ENCODE measurements around the gene SEC63.
"Not testable (repeated sequence)": the region's sequence is repeated elsewhere in the genome, so short reads cannot be mapped to it uniquely, and the experiment has no call there.

SEC63 gene

DNA sequence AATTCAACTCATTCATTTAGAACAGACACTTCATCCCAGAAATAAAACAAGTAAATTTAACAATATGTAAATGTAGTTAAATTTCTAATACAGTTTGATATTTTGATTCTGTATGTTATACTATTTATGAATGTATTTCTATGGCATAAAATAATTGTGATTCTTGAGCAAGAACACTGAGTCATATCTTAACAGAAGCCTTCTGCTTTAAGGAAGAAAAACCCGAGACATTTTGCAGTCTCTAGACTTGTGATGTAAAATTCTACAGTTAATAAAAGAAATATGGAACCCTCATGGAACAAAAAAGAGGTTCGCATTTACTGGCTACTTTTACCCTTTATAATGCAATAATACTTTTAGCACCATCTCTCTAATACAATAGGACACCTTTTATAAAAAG is 86.0 kb downstream of the SEC63 start:
- no peak overlapping the region for H3K4me3 ChIP-seq (ENCODE audit: low read depth, low read length)
- no peak for DNase-seq (ENCODE audit: low read depth)
- TF ChIP-seq, protein P1, sequence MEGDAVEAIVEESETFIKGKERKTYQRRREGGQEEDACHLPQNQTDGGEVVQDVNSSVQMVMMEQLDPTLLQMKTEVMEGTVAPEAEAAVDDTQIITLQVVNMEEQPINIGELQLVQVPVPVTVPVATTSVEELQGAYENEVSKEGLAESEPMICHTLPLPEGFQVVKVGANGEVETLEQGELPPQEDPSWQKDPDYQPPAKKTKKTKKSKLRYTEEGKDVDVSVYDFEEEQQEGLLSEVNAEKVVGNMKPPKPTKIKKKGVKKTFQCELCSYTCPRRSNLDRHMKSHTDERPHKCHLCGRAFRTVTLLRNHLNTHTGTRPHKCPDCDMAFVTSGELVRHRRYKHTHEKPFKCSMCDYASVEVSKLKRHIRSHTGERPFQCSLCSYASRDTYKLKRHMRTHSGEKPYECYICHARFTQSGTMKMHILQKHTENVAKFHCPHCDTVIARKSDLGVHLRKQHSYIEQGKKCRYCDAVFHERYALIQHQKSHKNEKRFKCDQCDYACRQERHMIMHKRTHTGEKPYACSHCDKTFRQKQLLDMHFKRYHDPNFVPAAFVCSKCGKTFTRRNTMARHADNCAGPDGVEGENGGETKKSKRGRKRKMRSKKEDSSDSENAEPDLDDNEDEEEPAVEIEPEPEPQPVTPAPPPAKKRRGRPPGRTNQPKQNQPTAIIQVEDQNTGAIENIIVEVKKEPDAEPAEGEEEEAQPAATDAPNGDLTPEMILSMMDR (IDR thresholded peaks at IDR 0.05; ENCODE audit: low read depth, low read length, missing control alignments) = no peak

DNA sequence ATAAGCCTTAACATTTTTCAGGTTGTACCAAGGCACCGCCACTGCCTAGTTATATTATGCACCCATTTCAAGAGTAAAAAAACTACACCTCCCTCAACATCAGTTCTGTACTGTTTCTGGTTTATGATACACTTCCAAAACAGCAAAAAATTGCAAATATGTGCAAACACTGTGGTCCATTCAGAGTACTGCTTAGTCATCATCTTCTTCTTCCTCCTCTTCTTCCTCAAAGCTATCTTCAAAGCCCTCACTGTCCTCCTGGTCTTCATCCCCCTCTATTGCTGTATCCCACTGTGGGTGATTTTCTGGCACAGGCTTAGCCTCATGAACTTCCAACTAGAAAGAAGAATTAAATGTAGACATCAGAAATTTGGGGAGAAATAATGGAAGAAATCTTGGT is 86.5 kb downstream of the SEC63 start:
- H3K4me3 ChIP-seq (ENCODE audit: low read depth, low read length); DNase-seq (ENCODE audit: low read depth): not testable (repeated sequence)

DNA sequence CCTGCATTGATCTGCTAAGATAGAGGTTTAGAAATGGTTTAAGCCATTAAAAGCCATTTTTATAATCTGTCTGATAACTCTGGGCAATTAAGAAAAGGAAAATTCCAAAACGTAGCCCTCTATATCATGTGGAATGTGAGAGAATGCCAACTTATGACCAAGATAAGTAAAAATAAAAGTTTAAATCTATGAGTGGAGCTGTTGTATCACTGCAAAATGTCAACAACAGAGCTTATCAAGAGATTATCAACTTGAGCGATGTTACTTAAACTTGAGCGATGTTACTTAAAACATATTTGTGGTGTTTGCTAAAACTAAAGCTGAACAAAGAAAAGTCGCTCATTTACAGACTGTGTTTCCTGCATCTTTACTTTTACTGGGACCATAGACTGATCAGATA is 87.0 kb downstream of the SEC63 start:
- no peak for DNase-seq (ENCODE audit: low read depth)
- no peak overlapping the region for H3K4me3 ChIP-seq (ENCODE audit: low read depth, low read length)
- TF ChIP-seq, protein P1 (IDR thresholded peaks at IDR 0.05; ENCODE audit: low read depth, low read length, missing control alignments) = no peak

DNA sequence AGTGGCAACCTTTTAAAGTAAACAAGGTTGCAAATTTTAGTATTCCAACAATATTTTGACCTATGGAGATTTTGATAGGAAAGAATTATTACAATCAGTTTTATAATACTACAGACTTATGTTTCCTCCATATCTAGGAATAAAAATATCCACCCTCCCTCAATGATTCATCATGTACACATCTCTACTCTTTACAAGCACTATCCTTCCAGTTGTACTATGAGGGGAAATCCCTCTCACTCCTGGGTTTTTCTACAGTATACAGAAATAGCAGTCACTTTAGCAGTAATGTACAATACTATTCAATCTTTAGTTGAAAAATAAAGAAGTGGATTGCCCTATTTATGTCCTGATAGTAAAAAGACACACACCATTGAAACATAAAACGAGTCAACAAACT is 87.6 kb downstream of the SEC63 start:
- TF ChIP-seq, protein P1 (IDR thresholded peaks at IDR 0.05; ENCODE audit: low read depth, low read length, missing control alignments) = no peak
- no peak overlapping the region for H3K4me3 ChIP-seq (ENCODE audit: low read depth, low read length)
- DNase-seq (ENCODE audit: low read depth) = no peak

DNA sequence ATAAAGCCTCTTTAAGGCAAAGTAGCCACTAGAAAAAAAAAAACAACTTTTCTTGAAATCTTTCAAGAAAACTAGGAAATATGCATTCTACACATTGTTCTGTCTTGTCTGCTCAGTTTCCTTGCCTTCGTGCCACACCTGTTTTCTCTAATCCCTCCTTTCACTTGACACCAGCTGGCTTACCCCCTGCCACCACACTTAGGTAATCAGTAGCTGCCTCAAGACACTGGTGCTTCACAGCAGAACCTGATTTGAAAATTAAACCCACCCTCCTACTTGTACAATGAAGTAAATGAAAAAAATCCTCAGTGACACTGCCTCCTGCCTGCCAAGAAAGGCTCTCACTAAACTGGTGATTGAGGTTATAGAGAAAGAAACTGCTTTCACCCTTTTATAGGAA is 88.1 kb downstream of the SEC63 start:
- H3K4me3 ChIP-seq (ENCODE audit: low read depth, low read length) = no peak overlapping the region
- DNase-seq (ENCODE audit: low read depth) = no peak
- TF ChIP-seq, protein P1 (IDR thresholded peaks at IDR 0.05; ENCODE audit: low read depth, low read length, missing control alignments) = no peak

DNA sequence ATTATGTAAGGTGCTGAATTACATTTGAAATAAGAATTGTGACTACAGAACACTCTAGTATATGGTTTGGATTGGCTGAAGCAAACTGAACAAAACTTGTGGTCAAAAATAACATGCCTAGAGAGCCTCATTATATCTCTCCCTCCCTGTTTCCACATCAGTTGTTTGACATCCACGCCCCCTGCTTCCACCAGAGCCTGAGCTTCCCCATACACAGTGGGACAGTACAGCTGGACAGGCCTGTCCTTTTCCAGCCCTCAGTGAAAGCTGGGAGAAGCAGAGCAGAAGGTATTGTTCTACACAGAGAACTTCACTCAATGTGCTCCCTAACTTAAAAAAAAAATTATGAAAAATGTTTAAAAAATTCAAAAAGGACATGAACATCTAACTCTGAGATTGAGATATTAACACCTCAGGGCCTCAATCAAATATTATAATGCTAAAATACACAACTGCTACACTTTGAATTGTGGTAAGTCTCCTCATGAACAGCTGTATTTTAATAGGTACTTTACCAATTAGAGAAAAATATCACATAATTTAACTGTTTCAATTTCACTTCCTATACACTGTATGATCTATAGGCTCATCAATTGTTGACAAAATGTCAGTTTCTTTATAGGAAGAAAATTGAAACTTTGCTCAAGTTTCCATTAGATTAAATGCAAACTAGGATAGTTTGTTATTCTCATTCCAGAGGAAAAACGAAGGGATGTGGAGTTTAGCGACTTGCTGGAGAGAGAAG is 89.0 kb downstream of the SEC63 start:
- DNase-seq (ENCODE audit: low read depth) = no peak
- H3K4me3 ChIP-seq (ENCODE audit: low read depth, low read length) = no peak overlapping the region
- TF ChIP-seq, protein P1 (IDR thresholded peaks at IDR 0.05; ENCODE audit: low read depth, low read length, missing control alignments) = no peak

DNA sequence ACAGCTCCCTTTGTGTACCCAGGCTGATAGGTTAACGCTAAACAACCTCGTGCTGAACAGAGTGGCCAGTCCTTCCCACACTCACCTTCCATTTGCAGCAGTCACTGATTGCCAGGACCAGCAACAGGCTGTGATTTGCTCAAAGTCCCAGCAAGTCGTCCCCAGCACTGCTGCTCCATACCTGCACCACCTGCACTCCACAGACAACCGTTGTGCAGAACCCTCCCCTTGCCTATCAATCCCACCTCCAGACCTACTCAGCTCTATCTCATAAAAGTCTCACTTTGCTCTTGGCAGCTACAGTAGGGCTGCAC is 90.7 kb downstream of the SEC63 start:
- DNase-seq (ENCODE audit: low read depth) = no peak
- TF ChIP-seq, protein P1 (IDR thresholded peaks at IDR 0.05; ENCODE audit: low read depth, low read length, missing control alignments) = no peak

More for the DNA sequence above, 90.7 kb downstream of the SEC63 start:
- no peak overlapping the region for H3K4me3 ChIP-seq (ENCODE audit: low read depth, low read length)
